Neural cell (in vitro differentiated cells): ENCODE results near the gene POLA2. TPM values are rescaled to one million over a fixed set of nuclear protein-coding genes. Genes with fewer than 3 reads are reported as not detected.

Experiments used
- H2AFZ ChIP-seq: fragments of 200-600, 300-800 bp; sonication (generic), shearing (Covaris generic); 2 replicates; pipeline ENCODE4 v1.6.0; 2014; ENCODE audit warnings: low read depth, mild to moderate bottlenecking, antibody characterized with exemption, low read length, moderate library complexity
- H3F3A ChIP-seq: fragments of 200-600 bp; shearing (Covaris generic); 2 replicates; pipeline ENCODE4 v1.6.1; 2016; ENCODE audit warnings: mild to moderate bottlenecking, moderate library complexity, mixed read lengths, antibody characterized with exemption, low read length; ENCODE audit not compliant: insufficient read depth, poor library complexity, severe bottlenecking
- H3K27ac ChIP-seq: fragments of 200-600, 300-800 bp; sonication (generic), shearing (Covaris generic); 2 replicates; pipeline ENCODE4 v1.5.1; 2014; ENCODE audit warnings: mild to moderate bottlenecking, low read length, moderate library complexity
- H3K27me3 ChIP-seq: fragments of 300-800, 200-600 bp; sonication (generic), shearing (Covaris generic); 2 replicates; pipeline ENCODE4 v1.6.0; 2014; ENCODE audit warnings: mild to moderate bottlenecking, low read depth, low read length, moderate library complexity; ENCODE audit not compliant: insufficient read depth
- H3K36me3 ChIP-seq: fragments of 300-800, 200-600 bp; sonication (generic), shearing (Covaris generic); 2 replicates; pipeline ENCODE4 v1.5.1; 2014; ENCODE audit warnings: mild to moderate bottlenecking, antibody characterized with exemption, low read length, moderate library complexity; ENCODE audit not compliant: insufficient read depth
- H3K4me2 ChIP-seq: fragments of 300-800, 200-600 bp; sonication (generic), shearing (Covaris generic); 2 replicates; pipeline ENCODE4 v1.6.0; 2014; ENCODE audit warnings: mild to moderate bottlenecking, low read length
- H3K4me3 ChIP-seq: fragments of 300-800, 200-600 bp; sonication (generic), shearing (Covaris generic); 2 replicates; pipeline ENCODE4 v1.5.1; 2014; ENCODE audit warnings: mild to moderate bottlenecking, low read length, moderate library complexity
- H3K79me2 ChIP-seq: fragments of 200-600 bp; shearing (Covaris generic); replicated peaks from 2 replicates; pipeline ENCODE4 v1.6.0; 2014; ENCODE audit warnings: mild to moderate bottlenecking, low read length, moderate library complexity; ENCODE audit not compliant: insufficient read depth
- H3K9ac ChIP-seq: fragments of 300-800, 200-600 bp; sonication (generic), shearing (Covaris generic); 2 replicates; pipeline ENCODE4 v1.6.1; 2016; ENCODE audit warnings: mild to moderate bottlenecking, low read length, mixed read lengths
- H3K9me2 ChIP-seq: fragments of 200-600 bp; shearing (Covaris generic); 2 replicates; pipeline ENCODE4 v1.6.1; 2016; ENCODE audit warnings: mild to moderate bottlenecking, low read length, mixed read lengths; ENCODE audit not compliant: insufficient read depth
- H3K9me3 ChIP-seq: fragments of 200-600, 300-800 bp; sonication (generic), shearing (Covaris generic); 2 replicates; pipeline ENCODE4 v1.6.1; 2016; ENCODE audit warnings: mild to moderate bottlenecking, mixed run types, low read length, moderate library complexity, mixed read lengths
- H4K20me1 ChIP-seq: fragments of 200-600 bp; shearing (Covaris generic); 2 replicates; pipeline ENCODE4 v1.6.1; 2016; ENCODE audit warnings: mild to moderate bottlenecking, mixed run types; ENCODE audit not compliant: insufficient read depth
- CTCF ChIP-seq: fragments of 450-650 bp; IDR thresholded peaks from 2 replicates; pipeline ENCODE4 v1.5.1; 2014; ENCODE audit warnings: antibody characterized with exemption, mild to moderate bottlenecking, moderate library complexity; ENCODE audit not compliant: poor library complexity, severe bottlenecking
- EP300 ChIP-seq: fragments of 450-650 bp; conservative IDR thresholded peaks from 2 replicates; pipeline ENCODE4 v1.6.1; 2014; ENCODE audit warnings: antibody characterized with exemption, mild to moderate bottlenecking, moderate library complexity; ENCODE audit not compliant: poor library complexity, severe bottlenecking
- EZH2 ChIP-seq: fragments of 200-600, 300-800 bp; shearing (Covaris generic), sonication (generic); IDR thresholded peaks from 2 replicates; pipeline ENCODE4 v1.6.1; 2014; ENCODE audit warnings: antibody characterized with exemption, low read length, borderline replicate concordance, mild to moderate bottlenecking; ENCODE audit not compliant: insufficient read depth, poor library complexity, severe bottlenecking
- MXI1 ChIP-seq: fragments of 450-650 bp; conservative IDR thresholded peaks from 2 replicates; pipeline ENCODE4 v1.6.1; 2014; ENCODE audit warnings: antibody characterized with exemption, mild to moderate bottlenecking; ENCODE audit not compliant: poor library complexity, severe bottlenecking
- POLR2AphosphoS5 ChIP-seq: IDR thresholded peaks from 2 replicates; pipeline ENCODE4 v1.6.1; 2012
- RAD21 ChIP-seq: fragments of 450-650 bp; conservative IDR thresholded peaks from 2 replicates; pipeline ENCODE4 v1.6.1; 2014; ENCODE audit warnings: antibody characterized with exemption, mild to moderate bottlenecking, moderate library complexity
- REST ChIP-seq: IDR thresholded peaks from 2 replicates; pipeline ENCODE4 v1.6.1; 2012; ENCODE audit warnings: borderline replicate concordance
- SMC3 ChIP-seq: fragments of 450-650 bp; conservative IDR thresholded peaks from 2 replicates; pipeline ENCODE4 v1.6.1; 2014; ENCODE audit warnings: antibody characterized with exemption, mild to moderate bottlenecking, moderate library complexity; ENCODE audit not compliant: poor library complexity
- TAF1 ChIP-seq: IDR thresholded peaks from 2 replicates; pipeline ENCODE4 v1.6.1; 2012; ENCODE audit warnings: low read depth
- polyA minus RNA-seq: library from RNA; depleted of rRNA, polyadenylated mRNA; stranded (reverse); fragments of >200 nt; gene quantifications from 2 replicates; pipeline ENCODE4 v1.2.3, GENCODE V29; 2014
- polyA plus RNA-seq: library from polyadenylated mRNA; depleted of rRNA; stranded (reverse); fragments of >200 nt; gene quantifications from 2 replicates; pipeline ENCODE4 v1.2.3, GENCODE V29; 2014

The POLA2 gene
- polyA plus RNA-seq (4.3 and 7.2 TPM in 2 replicates), polyA minus RNA-seq (1.2 and 5.4 TPM in 2 replicates)

- H3K27ac ChIP-seq, result peak within 1 kb of the TSS; percentile 61
- peak; percentile 90 for TF ChIP-seq POLR2AphosphoS5
- TF ChIP-seq REST, result peak; percentile 34
- TF ChIP-seq RAD21, result no peak
- peak; percentile 80 for TF ChIP-seq MXI1
- no peak for TF ChIP-seq CTCF
- no peak for TF ChIP-seq EP300
- TF ChIP-seq EZH2, result no peak
- TF ChIP-seq TAF1, result peak; percentile 79
- TF ChIP-seq SMC3, result peak; percentile 23
- H3K4me3 ChIP-seq, result peak within 1 kb of the TSS; percentile 74
- no peaks in the 10 kb centered on the region for H3K9me3 ChIP-seq
- no peaks in the 10 kb centered on the region for H3K36me3 ChIP-seq
- no peaks in the 10 kb centered on the region for H3K9me2 ChIP-seq
- no peaks in the 10 kb centered on the region for H4K20me1 ChIP-seq
- H3K4me2 ChIP-seq, result peak within 1 kb of the TSS; percentile 99
- peaks cover 10% of the 10 kb centered on the region for H3K79me2 ChIP-seq
- peak within 1 kb of the TSS; percentile 97 for H2AFZ ChIP-seq
- H3F3A ChIP-seq, result no peaks in the 10 kb centered on the region
- H3K9ac ChIP-seq, result peak within 1 kb of the TSS; percentile 70
- H3K27me3 ChIP-seq, result no peaks in the 10 kb centered on the region
Measured at GRCh38 chr11:65261591-65262380, at the start of gene POLA2. POLA2 (plus strand) TSS chr11:65261962; CDS start chr11:65262293, 331 bp downstream.

- H3K36me3 ChIP-seq, result peaks cover 10% of the 10 kb centered on the region
- H3K27ac ChIP-seq, result no peak overlapping the region
- no peaks in the 10 kb centered on the region for H3K79me2 ChIP-seq
- H4K20me1 ChIP-seq, result no peaks in the 10 kb centered on the region
- H3K9me3 ChIP-seq, result no peaks in the 10 kb centered on the region
- no peak overlapping the region for H2AFZ ChIP-seq
- no peak overlapping the region for H3K4me3 ChIP-seq
- no peak overlapping the region for H3K4me2 ChIP-seq
- TF ChIP-seq RAD21, result no peak
- TF ChIP-seq REST, result no peak
- TF ChIP-seq CTCF, result no peak
- no peak for TF ChIP-seq EP300
- no peak for TF ChIP-seq MXI1
- no peaks in the 10 kb centered on the region for H3K9me2 ChIP-seq
- H3F3A ChIP-seq, result no peaks in the 10 kb centered on the region
- H3K9ac ChIP-seq, result no peak overlapping the region
- H3K27me3 ChIP-seq, result no peaks in the 10 kb centered on the region
Measured at GRCh38 chr11:65212226-65212801, 49.4 kb upstream of the POLA2 start.
